ENCODE data around the gene ST3GAL5.
A peak's percentile ranks its signal among the peaks of the same experiment; 100 is the strongest.
"Not testable (repeated sequence)": the region's sequence is repeated elsewhere in the genome, so short reads cannot be mapped to it uniquely, and the experiment has no call there.

Gene ST3GAL5

GRCh38 chr2:85894554-85895278, 5.9 kb upstream of the ST3GAL5 start:
- DNase-seq (ENCODE audit: low read depth in 4 of 4, low spot score in 1 of 4) = not testable (repeated sequence)

GRCh38 chr2:85893428-85894258, 4.9 kb upstream of the ST3GAL5 start:
- DNase-seq (ENCODE audit: low read depth in 4 of 4, low spot score in 1 of 4) = no peak

DNA sequence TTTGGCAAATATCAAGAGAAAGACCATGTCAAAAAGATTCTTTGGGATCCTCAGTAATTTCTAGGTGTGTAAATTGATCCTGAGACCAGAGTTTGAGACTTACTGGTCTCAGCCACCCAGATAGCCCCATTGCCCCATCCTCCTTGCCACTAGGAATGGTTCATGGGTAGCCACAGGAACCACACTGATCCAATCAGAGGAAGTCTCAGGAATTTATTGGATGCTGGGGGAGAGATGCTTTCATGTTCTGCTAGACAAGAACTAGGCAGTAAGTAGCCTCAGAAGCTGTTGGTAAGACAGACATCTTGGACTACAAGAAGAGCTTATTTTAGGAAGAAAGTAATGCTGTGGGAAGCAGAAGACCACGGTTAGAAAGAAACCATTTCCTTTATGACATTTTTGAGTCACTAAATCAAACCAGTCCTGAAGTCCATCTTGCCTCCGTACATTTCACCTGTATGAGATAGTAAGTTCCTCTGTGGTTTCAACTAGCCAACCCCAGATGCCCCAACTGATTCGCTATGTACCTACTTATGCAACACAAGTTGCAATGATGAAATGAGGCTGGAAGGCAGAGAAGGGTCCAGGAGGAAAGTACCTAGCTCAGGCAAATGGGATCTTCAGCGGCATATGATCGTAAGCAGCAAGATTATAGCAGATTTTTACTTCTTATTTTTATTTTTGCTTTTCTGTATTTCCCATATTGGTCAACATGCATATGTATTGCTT, 3.6 kb upstream of the ST3GAL5 start:
- DNase-seq (ENCODE audit: low read depth in 4 of 4, low spot score in 1 of 4) = no peak

GRCh38 chr2:85890522-85891176, 1.9 kb upstream of the ST3GAL5 start:
- DNase-seq (ENCODE audit: low read depth in 4 of 4, low spot score in 1 of 4) = no peak

DNA sequence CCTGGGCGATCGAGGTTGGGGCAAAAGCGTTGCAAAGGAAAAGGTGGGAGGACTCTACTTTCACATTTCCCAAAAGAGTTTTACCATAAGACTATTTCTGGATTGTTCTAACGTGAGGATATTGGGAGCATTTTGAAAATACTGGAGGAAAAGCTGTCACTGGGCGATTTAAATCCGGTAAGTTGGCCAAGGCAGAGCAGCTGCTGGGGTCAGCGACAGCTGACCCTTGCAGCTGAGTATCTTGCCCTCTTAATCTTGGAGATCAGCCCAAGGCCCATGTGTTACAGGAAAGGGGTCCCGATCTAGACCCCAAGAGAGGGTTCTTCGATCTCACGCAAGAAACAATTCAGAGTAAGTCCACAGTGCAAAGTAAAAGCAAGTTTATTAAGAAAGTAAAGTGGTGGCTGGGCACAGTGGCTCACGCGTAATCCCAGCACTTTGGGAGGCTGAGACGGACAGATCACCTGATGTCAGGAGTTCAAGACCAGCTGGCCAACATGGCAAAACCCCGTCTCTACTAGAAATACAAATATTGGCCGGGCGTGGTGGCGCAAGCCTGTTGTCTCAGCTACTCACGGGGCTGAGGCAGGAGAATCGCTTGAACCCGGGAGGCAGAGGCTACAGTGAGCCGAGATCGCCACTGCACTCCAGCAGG, 964 bp upstream of the ST3GAL5 start:
- DNase-seq (ENCODE audit: low read depth in 4 of 4, low spot score in 1 of 4) = no peak

DNA sequence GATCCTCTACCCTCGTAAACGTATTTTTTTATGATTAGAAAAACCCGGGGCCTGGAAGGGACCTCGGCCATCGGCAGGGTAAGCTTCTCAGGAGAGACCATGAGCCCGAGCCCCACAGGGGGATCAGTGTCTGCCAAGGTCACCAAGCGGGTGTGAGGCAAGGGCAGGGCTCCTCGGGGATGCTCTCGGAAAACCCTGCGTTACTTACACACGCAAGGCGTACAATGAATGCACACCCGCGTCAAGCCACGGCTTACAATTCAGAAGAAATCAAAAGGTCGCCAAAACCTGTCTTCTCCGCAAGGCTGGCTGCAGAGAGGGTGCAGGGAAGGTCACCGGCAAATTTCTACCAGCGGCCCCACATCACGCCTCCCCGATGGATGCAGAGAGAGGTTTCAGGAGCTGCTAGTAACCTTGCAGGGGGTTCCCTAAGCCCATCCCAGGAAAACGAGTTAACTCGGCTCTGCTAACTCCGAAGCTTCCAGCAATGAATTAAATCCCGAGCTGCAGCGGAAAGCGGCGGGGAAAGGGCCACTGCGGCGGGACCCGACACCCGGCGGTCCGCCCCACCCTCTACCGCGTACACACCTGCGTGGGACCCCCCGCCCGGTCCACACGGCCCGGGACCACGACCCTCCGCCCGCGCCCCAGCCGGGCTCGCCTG, 638 bp downstream of the ST3GAL5 start:
- DNase-seq (ENCODE audit: low read depth in 4 of 4, low spot score in 1 of 4) = peak in 2 of 4 experiments; percentile 12 to 20

DNA sequence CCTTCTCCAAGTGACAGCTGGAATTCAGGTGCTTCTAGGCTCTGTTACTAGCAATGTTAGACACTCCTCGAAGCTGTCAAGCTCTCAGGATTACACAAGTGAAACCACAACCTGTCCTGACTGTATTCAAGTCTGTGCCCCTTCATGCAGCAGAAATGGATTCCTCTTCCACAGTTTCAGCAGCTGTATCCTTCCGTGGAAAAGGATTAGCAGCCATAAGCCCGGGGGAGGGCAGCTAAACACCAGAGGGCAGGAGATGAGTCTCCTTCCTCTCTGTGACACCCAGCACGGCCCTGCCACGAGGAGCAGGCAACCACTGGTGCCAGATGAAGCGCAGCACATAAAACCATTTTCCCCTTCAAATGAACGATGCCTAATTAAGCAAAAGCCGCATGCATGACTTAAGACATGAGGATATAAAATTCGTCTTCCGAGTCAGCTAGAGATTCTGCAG, 1.2 kb downstream of the ST3GAL5 start:
- peak in 2 of 4 experiments; percentile 22 to 28 for DNase-seq (ENCODE audit: low read depth in 4 of 4, low spot score in 1 of 4)

- peak in 2 of 4 experiments; percentile 47 to 58 for DNase-seq (ENCODE audit: low read depth in 4 of 4, low spot score in 1 of 4)
Measured at GRCh38 chr2:85886590-85886989, 2.2 kb downstream of the ST3GAL5 start.

GRCh38 chr2:85886141-85886540, 2.6 kb downstream of the ST3GAL5 start:
- no peak for DNase-seq (ENCODE audit: low read depth in 4 of 4, low spot score in 1 of 4)

DNA sequence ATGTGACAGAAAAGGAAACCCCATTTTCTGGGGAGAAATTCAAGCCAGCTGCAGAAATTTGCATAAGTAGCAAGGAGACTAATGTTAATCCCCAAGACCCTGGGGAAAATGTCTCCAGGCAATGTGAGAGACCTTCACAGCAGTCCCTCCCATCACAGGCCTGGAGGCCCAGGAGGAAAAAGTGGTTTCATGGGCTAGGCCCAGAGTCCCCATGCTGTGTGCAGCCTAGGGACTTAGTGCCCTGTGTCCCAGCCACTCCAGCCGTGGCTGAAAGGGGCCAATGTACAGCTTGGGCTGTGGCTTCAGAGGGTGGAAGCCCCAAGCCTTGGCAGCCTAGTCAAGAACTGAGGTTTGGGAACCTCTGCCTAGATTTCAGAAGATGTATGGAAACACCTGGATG, 7.0 kb downstream of the ST3GAL5 start:
- DNase-seq (ENCODE audit: low read depth in 4 of 4, low spot score in 1 of 4) = not testable (repeated sequence)

GRCh38 chr2:85880716-85881328, 8.0 kb downstream of the ST3GAL5 start:
- not testable (repeated sequence) for DNase-seq (ENCODE audit: low read depth in 4 of 4, low spot score in 1 of 4)

- DNase-seq (ENCODE audit: low read depth in 4 of 4, low spot score in 1 of 4) = no peak
Measured at GRCh38 chr2:85878719-85879370, 9.9 kb downstream of the ST3GAL5 start.

DNA sequence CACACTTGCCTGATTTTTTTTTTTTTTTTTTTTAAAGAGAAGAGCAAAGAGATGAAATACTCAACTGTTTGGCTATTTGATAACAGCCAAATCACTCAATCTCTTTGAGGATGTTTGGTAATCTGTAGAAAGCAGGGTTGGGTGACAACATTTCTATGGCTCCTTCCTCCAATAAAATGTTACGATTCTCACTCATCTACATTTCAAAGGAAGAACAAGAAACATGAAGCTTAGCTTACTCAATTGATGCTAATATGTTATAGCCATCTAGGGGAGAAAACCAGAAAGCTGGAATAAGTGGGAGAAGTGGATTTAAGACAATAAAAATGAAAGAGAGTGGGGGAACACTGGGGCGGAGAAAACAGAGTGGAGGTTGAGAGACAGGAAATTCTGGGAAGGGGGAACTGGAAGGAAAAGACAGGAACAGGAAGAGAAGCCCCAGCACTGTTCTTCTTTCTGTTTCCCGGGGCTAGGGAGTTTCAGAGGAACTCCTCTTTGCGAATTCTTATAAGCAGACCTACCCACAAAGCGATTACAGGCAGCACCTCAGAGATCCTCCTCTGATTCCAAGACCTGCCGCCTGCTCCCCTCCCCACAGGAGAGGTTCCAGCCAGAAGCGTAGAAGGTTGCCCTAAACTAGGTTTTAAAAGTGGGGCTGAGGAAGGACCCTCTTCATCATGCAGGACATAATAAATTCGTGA, 13.3 kb downstream of the ST3GAL5 start:
- DNase-seq (ENCODE audit: low read depth in 4 of 4, low spot score in 1 of 4) = no peak

GRCh38 chr2:85873679-85874078, 15.1 kb downstream of the ST3GAL5 start:
- DNase-seq (ENCODE audit: low read depth in 4 of 4, low spot score in 1 of 4) = no peak

- no peak for DNase-seq (ENCODE audit: low read depth in 4 of 4, low spot score in 1 of 4)
Measured at GRCh38 chr2:85872536-85873161, 16.1 kb downstream of the ST3GAL5 start.

GRCh38 chr2:85871494-85872164, 17.2 kb downstream of the ST3GAL5 start:
- no peak for DNase-seq (ENCODE audit: low read depth in 4 of 4, low spot score in 1 of 4)

DNA sequence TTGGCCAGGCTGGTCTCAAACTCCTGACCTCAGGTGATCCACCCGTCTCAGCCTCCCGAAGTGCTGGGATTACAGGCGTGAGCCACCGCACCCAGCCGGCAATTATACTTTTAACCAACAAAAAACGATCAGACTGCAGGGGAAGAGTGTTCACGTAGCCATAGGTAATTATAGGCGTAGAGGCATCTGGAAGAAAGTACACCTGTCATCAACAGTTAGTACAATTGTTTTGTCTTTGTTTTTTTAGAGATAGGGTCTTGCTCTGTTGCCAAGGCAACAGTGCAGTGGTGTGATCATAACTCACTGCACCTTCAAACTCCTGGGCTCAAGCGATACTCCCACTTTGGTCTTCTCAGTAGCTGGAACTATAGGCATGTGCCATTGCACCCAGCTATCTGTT, 20.0 kb downstream of the ST3GAL5 start:
- no peak for DNase-seq (ENCODE audit: low read depth in 4 of 4, low spot score in 1 of 4)

Data from stimulated activated CD4-positive, alpha-beta T cell treated with anti-CD3 and anti-CD28 coated beads, Interleukin-1b, Interleukin-23, amount 100 ng/mL, for 24 hours (primary cell).